Neural cell (in vitro differentiated cells): ENCODE data around the gene LCA5. TPM values are rescaled to one million over a fixed set of nuclear protein-coding genes. Genes with fewer than 3 reads are reported as not detected.

Experiments
- H2AFZ ChIP-seq: fragments of 200-600, 300-800 bp; sonication (generic), shearing (Covaris generic); 2 replicates; pipeline ENCODE4 v1.6.0; 2014; ENCODE audit warnings: low read depth, mild to moderate bottlenecking, antibody characterized with exemption, low read length, moderate library complexity
- H3F3A ChIP-seq: fragments of 200-600 bp; shearing (Covaris generic); 2 replicates; pipeline ENCODE4 v1.6.1; 2016; ENCODE audit warnings: mild to moderate bottlenecking, moderate library complexity, mixed read lengths, antibody characterized with exemption, low read length; ENCODE audit not compliant: insufficient read depth, poor library complexity, severe bottlenecking
- H3K27ac ChIP-seq: fragments of 200-600, 300-800 bp; sonication (generic), shearing (Covaris generic); 2 replicates; pipeline ENCODE4 v1.5.1; 2014; ENCODE audit warnings: mild to moderate bottlenecking, low read length, moderate library complexity
- H3K27me3 ChIP-seq: fragments of 300-800, 200-600 bp; sonication (generic), shearing (Covaris generic); 2 replicates; pipeline ENCODE4 v1.6.0; 2014; ENCODE audit warnings: mild to moderate bottlenecking, low read depth, low read length, moderate library complexity; ENCODE audit not compliant: insufficient read depth
- H3K36me3 ChIP-seq: fragments of 300-800, 200-600 bp; sonication (generic), shearing (Covaris generic); 2 replicates; pipeline ENCODE4 v1.5.1; 2014; ENCODE audit warnings: mild to moderate bottlenecking, antibody characterized with exemption, low read length, moderate library complexity; ENCODE audit not compliant: insufficient read depth
- H3K4me2 ChIP-seq: fragments of 300-800, 200-600 bp; sonication (generic), shearing (Covaris generic); 2 replicates; pipeline ENCODE4 v1.6.0; 2014; ENCODE audit warnings: mild to moderate bottlenecking, low read length
- H3K4me3 ChIP-seq: fragments of 300-800, 200-600 bp; sonication (generic), shearing (Covaris generic); 2 replicates; pipeline ENCODE4 v1.5.1; 2014; ENCODE audit warnings: mild to moderate bottlenecking, low read length, moderate library complexity
- H3K79me2 ChIP-seq: fragments of 200-600 bp; shearing (Covaris generic); replicated peaks from 2 replicates; pipeline ENCODE4 v1.6.0; 2014; ENCODE audit warnings: mild to moderate bottlenecking, low read length, moderate library complexity; ENCODE audit not compliant: insufficient read depth
- H3K9ac ChIP-seq: fragments of 300-800, 200-600 bp; sonication (generic), shearing (Covaris generic); 2 replicates; pipeline ENCODE4 v1.6.1; 2016; ENCODE audit warnings: mild to moderate bottlenecking, low read length, mixed read lengths
- H3K9me2 ChIP-seq: fragments of 200-600 bp; shearing (Covaris generic); 2 replicates; pipeline ENCODE4 v1.6.1; 2016; ENCODE audit warnings: mild to moderate bottlenecking, low read length, mixed read lengths; ENCODE audit not compliant: insufficient read depth
- H3K9me3 ChIP-seq: fragments of 200-600, 300-800 bp; sonication (generic), shearing (Covaris generic); 2 replicates; pipeline ENCODE4 v1.6.1; 2016; ENCODE audit warnings: mild to moderate bottlenecking, mixed run types, low read length, moderate library complexity, mixed read lengths
- H4K20me1 ChIP-seq: fragments of 200-600 bp; shearing (Covaris generic); 2 replicates; pipeline ENCODE4 v1.6.1; 2016; ENCODE audit warnings: mild to moderate bottlenecking, mixed run types; ENCODE audit not compliant: insufficient read depth
- EP300 ChIP-seq: fragments of 450-650 bp; conservative IDR thresholded peaks from 2 replicates; pipeline ENCODE4 v1.6.1; 2014; ENCODE audit warnings: antibody characterized with exemption, mild to moderate bottlenecking, moderate library complexity; ENCODE audit not compliant: poor library complexity, severe bottlenecking
- EZH2 ChIP-seq: fragments of 200-600, 300-800 bp; shearing (Covaris generic), sonication (generic); IDR thresholded peaks from 2 replicates; pipeline ENCODE4 v1.6.1; 2014; ENCODE audit warnings: antibody characterized with exemption, low read length, borderline replicate concordance, mild to moderate bottlenecking; ENCODE audit not compliant: insufficient read depth, poor library complexity, severe bottlenecking
- MXI1 ChIP-seq: fragments of 450-650 bp; conservative IDR thresholded peaks from 2 replicates; pipeline ENCODE4 v1.6.1; 2014; ENCODE audit warnings: antibody characterized with exemption, mild to moderate bottlenecking; ENCODE audit not compliant: poor library complexity, severe bottlenecking
- POLR2AphosphoS5 ChIP-seq: IDR thresholded peaks from 2 replicates; pipeline ENCODE4 v1.6.1; 2012
- RAD21 ChIP-seq: fragments of 450-650 bp; conservative IDR thresholded peaks from 2 replicates; pipeline ENCODE4 v1.6.1; 2014; ENCODE audit warnings: antibody characterized with exemption, mild to moderate bottlenecking, moderate library complexity
- REST ChIP-seq: IDR thresholded peaks from 2 replicates; pipeline ENCODE4 v1.6.1; 2012; ENCODE audit warnings: borderline replicate concordance
- SMC3 ChIP-seq: fragments of 450-650 bp; conservative IDR thresholded peaks from 2 replicates; pipeline ENCODE4 v1.6.1; 2014; ENCODE audit warnings: antibody characterized with exemption, mild to moderate bottlenecking, moderate library complexity; ENCODE audit not compliant: poor library complexity
- TAF1 ChIP-seq: IDR thresholded peaks from 2 replicates; pipeline ENCODE4 v1.6.1; 2012; ENCODE audit warnings: low read depth
- polyA plus RNA-seq: library from polyadenylated mRNA; depleted of rRNA; stranded (reverse); fragments of >200 nt; gene quantifications from 2 replicates; pipeline ENCODE4 v1.2.3, GENCODE V29; 2014
- TF ChIP-seq, protein P1 (sequence below): fragments of 450-650 bp; IDR thresholded peaks from 2 replicates; pipeline ENCODE4 v1.5.1; 2014; ENCODE audit warnings: antibody characterized with exemption, mild to moderate bottlenecking, moderate library complexity; ENCODE audit not compliant: poor library complexity, severe bottlenecking

LCA5 gene
- polyA plus RNA-seq, 1 donor from 2014 or later, result 13.2 TPM

DNA sequence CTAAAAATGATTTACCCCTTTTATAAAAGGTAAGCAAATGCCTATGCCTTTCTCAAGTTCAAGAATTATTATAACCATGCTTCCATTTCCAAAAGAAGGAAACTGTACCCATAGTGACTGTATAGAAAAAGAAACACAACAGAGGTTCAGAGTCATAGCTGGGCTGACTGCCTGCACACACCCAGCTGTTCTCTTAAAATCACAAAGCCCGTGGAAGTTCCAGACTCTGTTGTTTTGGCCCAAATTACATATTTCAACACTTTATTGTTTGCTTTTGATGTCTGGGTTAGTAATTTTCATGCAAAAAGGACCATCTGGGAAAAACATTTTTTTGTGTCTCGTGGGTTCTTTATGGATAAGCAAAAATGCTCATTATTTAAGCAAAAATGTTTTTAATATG, 99.2 kb downstream of the LCA5 start:
- Histone ChIP-seq H3K9ac (no peak overlapping the region), H3K79me2 (no peaks in the 10 kb centered on the region)

DNA sequence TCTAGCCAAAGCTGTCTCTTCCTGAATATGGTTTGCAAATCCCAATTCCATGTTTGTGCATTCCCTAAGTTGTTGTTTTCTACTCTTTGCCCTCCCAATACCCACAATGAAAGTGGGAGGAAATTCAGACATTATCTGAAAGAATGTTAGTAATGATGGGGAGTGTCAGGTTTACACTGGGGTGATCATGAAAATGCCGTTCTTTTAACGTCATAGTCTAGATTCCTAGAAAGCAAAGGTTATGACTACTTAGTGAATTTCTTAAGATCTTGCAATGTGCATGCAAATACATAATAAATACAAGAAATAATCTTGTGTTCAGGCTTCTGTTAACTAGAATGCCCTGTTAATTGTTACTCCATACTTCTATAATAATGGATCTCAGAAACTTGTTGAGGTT, 101.0 kb downstream of the LCA5 start:
- Histone ChIP-seq H3K27ac (no peak overlapping the region), H4K20me1 (no peaks in the 10 kb centered on the region), H3K4me3 (no peak overlapping the region), H3K36me3 (no peaks in the 10 kb centered on the region), H3K9me2 (no peaks in the 10 kb centered on the region), H3K9me3 (no peaks in the 10 kb centered on the region), H3K9ac (no peak overlapping the region), H3K79me2 (no peaks in the 10 kb centered on the region), H3K27me3 (no peaks in the 10 kb centered on the region), H2AFZ (no peak overlapping the region), H3F3A (no peaks in the 10 kb centered on the region), H3K4me2 (no peak overlapping the region)
- TF ChIP-seq TAF1, result no peak
- TF ChIP-seq EZH2, result no peak
- no peak for TF ChIP-seq POLR2AphosphoS5
- no peak for TF ChIP-seq SMC3
- no peak for TF ChIP-seq RAD21
- no peak for TF ChIP-seq MXI1
- no peak for TF ChIP-seq EP300
- no peak for TF ChIP-seq REST

More for the DNA sequence above, 99.2 kb downstream of the LCA5 start:
- H3K4me2 ChIP-seq, result no peak overlapping the region
- TF ChIP-seq SMC3 (no peak), REST (no peak), EP300 (no peak), TAF1 (no peak), RAD21 (no peak), EZH2 (no peak), MXI1 (no peak), POLR2AphosphoS5 (no peak)
- TF ChIP-seq, protein P1, sequence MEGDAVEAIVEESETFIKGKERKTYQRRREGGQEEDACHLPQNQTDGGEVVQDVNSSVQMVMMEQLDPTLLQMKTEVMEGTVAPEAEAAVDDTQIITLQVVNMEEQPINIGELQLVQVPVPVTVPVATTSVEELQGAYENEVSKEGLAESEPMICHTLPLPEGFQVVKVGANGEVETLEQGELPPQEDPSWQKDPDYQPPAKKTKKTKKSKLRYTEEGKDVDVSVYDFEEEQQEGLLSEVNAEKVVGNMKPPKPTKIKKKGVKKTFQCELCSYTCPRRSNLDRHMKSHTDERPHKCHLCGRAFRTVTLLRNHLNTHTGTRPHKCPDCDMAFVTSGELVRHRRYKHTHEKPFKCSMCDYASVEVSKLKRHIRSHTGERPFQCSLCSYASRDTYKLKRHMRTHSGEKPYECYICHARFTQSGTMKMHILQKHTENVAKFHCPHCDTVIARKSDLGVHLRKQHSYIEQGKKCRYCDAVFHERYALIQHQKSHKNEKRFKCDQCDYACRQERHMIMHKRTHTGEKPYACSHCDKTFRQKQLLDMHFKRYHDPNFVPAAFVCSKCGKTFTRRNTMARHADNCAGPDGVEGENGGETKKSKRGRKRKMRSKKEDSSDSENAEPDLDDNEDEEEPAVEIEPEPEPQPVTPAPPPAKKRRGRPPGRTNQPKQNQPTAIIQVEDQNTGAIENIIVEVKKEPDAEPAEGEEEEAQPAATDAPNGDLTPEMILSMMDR, result no peak
- H3K27ac ChIP-seq, result no peak overlapping the region
- no peaks in the 10 kb centered on the region for H3K9me2 ChIP-seq
- no peaks in the 10 kb centered on the region for H3F3A ChIP-seq
- H3K36me3 ChIP-seq, result no peaks in the 10 kb centered on the region
- no peaks in the 10 kb centered on the region for H3K27me3 ChIP-seq
- no peak overlapping the region for H2AFZ ChIP-seq
- H3K4me3 ChIP-seq, result no peak overlapping the region
- no peaks in the 10 kb centered on the region for H3K9me3 ChIP-seq
- no peaks in the 10 kb centered on the region for H4K20me1 ChIP-seq
